Kidney (tissue), 14 donors: ENCODE results near the gene LRRC32. TPM values are rescaled to one million over a fixed set of nuclear protein-coding genes. Genes with fewer than 3 reads are reported as not detected.

Source experiments
- DNase-seq, 5 donors: peaks; one replicate each; pipeline ENCODE4 v3.0.0-alpha.2; 2013 to 2020
- FAIRE-seq: peaks from 2 replicates; lab custom pipeline; 2012; peaks lifted over from hg19 to GRCh38; lab: Jason Lieb, UNC
- H3K27ac ChIP-seq, 2 donors: one replicate each; pipeline ENCODE4 v1.7.0; 2013; ENCODE audit warnings: low read depth in 2 of 2, low read length in 2 of 2, inconsistent platforms in 1 of 2
- H3K27me3 ChIP-seq: one replicate; pipeline ENCODE4 v1.7.1; 2013; ENCODE audit warnings: low read length, inconsistent platforms; ENCODE audit not compliant: control insufficient read depth, insufficient read depth
- H3K36me3 ChIP-seq, 3 donors: one replicate each; pipeline versions ENCODE4 v1.7.0 to v1.7.1; 2013; ENCODE audit warnings: low read length in 3 of 3, control low read depth in 1 of 3, inconsistent platforms in 1 of 3; ENCODE audit not compliant: insufficient read depth in 3 of 3, control insufficient read depth in 2 of 3
- H3K4me1 ChIP-seq, 3 donors: one replicate each; pipeline versions ENCODE4 v1.7.0 to v1.7.1; 2013; ENCODE audit warnings: low read length in 3 of 3, inconsistent platforms in 1 of 3, low read depth in 1 of 3; ENCODE audit not compliant: control insufficient read depth in 2 of 3, insufficient read depth in 2 of 3
- H3K4me3 ChIP-seq, 3 donors: one replicate each; pipeline versions ENCODE4 v1.7.0 to v1.8.1; 2013; ENCODE audit warnings: low read length in 3 of 3, control low read depth in 1 of 3, inconsistent platforms in 1 of 3
- H3K9ac ChIP-seq, 3 donors: one replicate each; pipeline versions ENCODE4 v1.7.0 to v1.7.1; 2013; ENCODE audit warnings: low read length in 3 of 3, control low read depth in 1 of 3, inconsistent platforms in 1 of 3
- H3K9me3 ChIP-seq, 3 donors: one replicate each; pipeline versions ENCODE4 v1.7.0 to v1.7.1; 2013; ENCODE audit warnings: low read length in 3 of 3, control low read depth in 1 of 3, inconsistent platforms in 1 of 3; ENCODE audit not compliant: control insufficient read depth in 2 of 3, insufficient read depth in 1 of 3
- intact Hi-C: fragments of 100-400 bp; cut with DNase I; formaldehyde crosslinking; loops from one replicate; pipeline ENCODE4 v1.11.1; 2022
- polyA plus RNA-seq: library from polyadenylated mRNA; stranded (reverse); fragments of 350-450 nt; fragmentation: Illumina TruSeq; extraction: RNeasy Lipid Tissue Mini Kit (QIAGEN cat#74804); gene quantifications from one replicate; pipeline ENCODE4 v1.2.3, GENCODE V29; 2014; ENCODE audit warnings: low read depth, low replicate concordance; ENCODE audit not compliant: insufficient read depth
- total RNA-seq: library from RNA; stranded (reverse); fragmentation: NEBNext Ultra II Directional; extraction: Animal tissue kit (Norgen Biotek cat#: 25700); gene quantifications from one replicate; pipeline ENCODE4 v1.2.1, GENCODE V29; 2021
- TF ChIP-seq, protein P1 (sequence below): IDR thresholded peaks from 3 replicates; pipeline ENCODE4 v1.5.1; 2012; ENCODE audit warnings: mild to moderate bottlenecking, moderate library complexity, borderline replicate concordance; ENCODE audit not compliant: insufficient read depth; ENCODE audit errors: extremely low read depth
- donor health status: control.
- donor health status: control.
- donor health status: control.
- donor health status: control.
- donor health status: control.
- donor health status: DM: yes; HTN: yes; CAD: no.
- donor health status: Normal renal cell carcinoma (clear cell type).

LRRC32 gene
- total and polyA plus RNA-seq, 2 donors from 2014 or later = 105 to 136 TPM

DNA sequence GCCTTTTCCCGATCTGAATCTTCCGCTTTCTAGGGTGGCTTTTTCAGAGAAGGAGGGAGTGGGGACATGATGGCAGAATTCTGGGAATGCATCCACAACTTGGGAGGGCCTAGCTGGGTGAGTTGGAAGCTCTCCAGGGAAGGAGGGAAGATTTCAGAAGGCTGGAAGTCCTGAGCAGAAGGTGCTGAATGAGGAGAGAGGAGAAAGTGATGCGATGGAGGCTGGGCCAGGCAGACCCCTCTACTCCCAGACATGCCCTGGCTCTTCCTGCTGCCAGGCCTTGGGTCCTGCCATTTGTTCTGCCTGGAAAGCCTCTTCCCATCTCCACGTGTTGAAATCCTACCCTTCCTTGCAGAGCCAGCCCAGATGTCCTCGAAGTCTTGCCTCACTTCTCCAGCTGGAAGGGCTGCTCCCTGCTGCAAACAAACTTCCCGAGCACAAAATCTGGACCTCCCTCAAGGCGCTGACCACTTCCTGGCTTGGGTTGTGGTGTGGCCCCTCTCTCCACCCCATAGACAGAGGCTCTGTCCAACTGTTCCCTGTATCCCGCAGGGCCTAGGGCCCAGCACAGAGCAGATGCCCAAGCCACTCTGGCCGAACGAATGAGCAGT is 16.8 kb downstream of the LRRC32 start:
- FAIRE-seq = no peak
- intact Hi-C loops = no loop called here

DNA sequence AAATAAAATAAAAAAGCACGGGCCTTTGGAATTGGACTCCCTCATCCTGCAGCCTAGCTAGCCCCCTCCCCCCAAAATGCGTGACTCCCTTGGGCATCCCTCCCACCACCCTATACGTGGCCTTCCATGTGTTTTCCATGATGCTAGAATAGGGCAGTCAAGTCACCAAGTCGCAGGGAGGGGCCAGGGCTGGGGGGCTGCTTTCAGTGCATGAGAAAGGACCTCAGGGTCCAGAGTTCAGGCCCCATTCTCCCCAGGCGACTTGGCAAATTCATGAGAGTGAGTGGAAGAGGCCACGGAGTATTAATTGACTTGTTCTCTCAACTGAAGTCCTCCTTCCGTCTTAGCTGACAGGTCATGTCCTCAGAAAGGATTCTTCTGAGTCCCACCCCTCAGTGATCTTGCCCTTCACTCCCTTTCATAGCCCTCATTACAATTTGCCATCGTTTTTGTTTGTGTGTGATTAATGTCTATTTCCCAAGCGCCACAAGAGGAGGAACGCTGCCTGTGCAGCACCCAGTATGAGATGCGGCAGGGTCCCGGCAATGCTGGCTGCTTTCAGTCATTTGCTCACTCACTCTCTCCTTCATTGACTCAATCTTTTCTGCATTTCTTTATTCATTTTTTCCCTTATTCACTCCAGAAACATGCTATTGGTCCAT is 17.4 kb downstream of the LRRC32 start:
- peaks cover 0 to 18% (median 3%) of the 10 kb centered on the region in 3 donors for H3K4me1 ChIP-seq
- intact Hi-C loops = no loop called here
- DNase-seq (peak in 3 of 5 donors; percentile 10 to 70 (median 57)), FAIRE-seq (no peak)
- no peaks in the 10 kb centered on the region for H3K9me3 ChIP-seq
- H3K4me3 ChIP-seq = no peak overlapping the region
- TF ChIP-seq, protein P1, sequence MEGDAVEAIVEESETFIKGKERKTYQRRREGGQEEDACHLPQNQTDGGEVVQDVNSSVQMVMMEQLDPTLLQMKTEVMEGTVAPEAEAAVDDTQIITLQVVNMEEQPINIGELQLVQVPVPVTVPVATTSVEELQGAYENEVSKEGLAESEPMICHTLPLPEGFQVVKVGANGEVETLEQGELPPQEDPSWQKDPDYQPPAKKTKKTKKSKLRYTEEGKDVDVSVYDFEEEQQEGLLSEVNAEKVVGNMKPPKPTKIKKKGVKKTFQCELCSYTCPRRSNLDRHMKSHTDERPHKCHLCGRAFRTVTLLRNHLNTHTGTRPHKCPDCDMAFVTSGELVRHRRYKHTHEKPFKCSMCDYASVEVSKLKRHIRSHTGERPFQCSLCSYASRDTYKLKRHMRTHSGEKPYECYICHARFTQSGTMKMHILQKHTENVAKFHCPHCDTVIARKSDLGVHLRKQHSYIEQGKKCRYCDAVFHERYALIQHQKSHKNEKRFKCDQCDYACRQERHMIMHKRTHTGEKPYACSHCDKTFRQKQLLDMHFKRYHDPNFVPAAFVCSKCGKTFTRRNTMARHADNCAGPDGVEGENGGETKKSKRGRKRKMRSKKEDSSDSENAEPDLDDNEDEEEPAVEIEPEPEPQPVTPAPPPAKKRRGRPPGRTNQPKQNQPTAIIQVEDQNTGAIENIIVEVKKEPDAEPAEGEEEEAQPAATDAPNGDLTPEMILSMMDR = no peak
- H3K36me3 ChIP-seq = no peaks in the 10 kb centered on the region
- H3K9ac ChIP-seq = no peak overlapping the region
- H3K27me3 ChIP-seq = no peaks in the 10 kb centered on the region
- peak overlapping the region; percentile 59 to 64 for H3K27ac ChIP-seq

More for the DNA sequence above, 16.8 kb downstream of the LRRC32 start:
- DNase-seq = peak; percentile 27 to 88 (median 58)
- H3K9ac ChIP-seq = no peak overlapping the region
- TF ChIP-seq, protein P1 = no peak
- H3K36me3 ChIP-seq = peaks cover 0 to 5% (median 0%) of the 10 kb centered on the region in 3 donors
- peaks cover 0 to 18% (median 3%) of the 10 kb centered on the region in 3 donors for H3K4me1 ChIP-seq
- no peaks in the 10 kb centered on the region for H3K27me3 ChIP-seq
- H3K9me3 ChIP-seq = no peaks in the 10 kb centered on the region
- peak overlapping the region; percentile 59 to 85 for H3K27ac ChIP-seq
- no peak overlapping the region for H3K4me3 ChIP-seq

DNA sequence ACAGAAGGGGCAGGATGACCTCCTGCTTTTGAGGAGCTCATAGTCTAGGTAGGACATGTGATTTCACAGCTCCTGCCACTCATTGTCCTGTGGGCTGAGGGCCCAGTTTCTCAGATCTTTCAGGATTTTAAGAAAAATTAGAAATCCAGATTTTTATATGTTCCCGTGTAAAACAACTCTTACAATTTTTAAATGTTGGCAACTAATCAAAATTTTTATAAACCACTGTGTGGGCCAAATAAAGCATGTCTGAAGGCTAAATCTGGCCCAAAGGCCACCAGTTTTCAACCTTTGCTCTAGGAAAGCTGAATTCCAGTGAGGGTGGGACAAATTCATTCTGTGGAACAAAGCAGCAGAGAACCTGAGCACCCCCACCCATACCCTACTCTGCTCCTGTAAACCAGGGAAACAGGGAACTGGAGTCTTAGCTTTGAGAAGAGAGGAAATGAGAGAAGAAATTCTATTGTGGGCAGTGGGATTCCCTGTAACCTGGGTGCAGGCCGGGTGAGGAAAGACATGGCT is 20.6 kb downstream of the LRRC32 start:
- intact Hi-C loops = no loop called here
- FAIRE-seq = no peak

More for the DNA sequence above, 20.6 kb downstream of the LRRC32 start:
- Histone ChIP-seq H3K36me3 (no peaks in the 10 kb centered on the region), H3K9me3 (peaks cover 0 to 14% (median 0%) of the 10 kb centered on the region in 3 donors), H3K9ac (no peak overlapping the region), H3K4me3 (no peak overlapping the region), H3K4me1 (peaks cover 0 to 3% (median 3%) of the 10 kb centered on the region in 3 donors), H3K27me3 (no peaks in the 10 kb centered on the region), H3K27ac (no peak overlapping the region)
- DNase-seq = peak in 2 of 5 donors; percentile 4 to 33
- TF ChIP-seq, protein P1 = no peak
